K562 (cell line): Measurements from ENCODE around the gene AKAP6. TPM values are rescaled to one million over a fixed set of nuclear protein-coding genes. Genes with fewer than 3 reads are reported as not detected.

Experiments used
- ATF4 ChIP-seq: fragments of 450-650 bp; formaldehyde crosslinking; IDR thresholded peaks from 2 replicates; pipeline ENCODE4 v1.4.0; 2022; ENCODE audit warnings: mild to moderate bottlenecking, moderate library complexity
- ATF6 ChIP-seq: sonication (generic); formaldehyde crosslinking; IDR thresholded peaks from 2 replicates; pipeline ENCODE4 v1.4.0; 2020; ENCODE audit warnings: mild to moderate bottlenecking, missing genetic modification reagents
- ELF1 ChIP-seq: fragments of 200-800 bp; sonication (Bioruptor generic); IDR thresholded peaks from 2 replicates; pipeline ENCODE4 v1.6.1; 2016; ENCODE audit warnings: missing genetic modification characterization, missing compliant biosample characterization
- MCM3 ChIP-seq: fragments of 450-650 bp; IDR thresholded peaks from 2 replicates; pipeline ENCODE4 v1.6.1; 2016
- NCOA2 ChIP-seq, 2 experiments: fragments of 450-650 bp; IDR thresholded peaks; 2 replicates each; pipeline ENCODE4 v1.6.1; 2018; ENCODE audit warnings: mild to moderate bottlenecking in 2 of 2, moderate library complexity in 1 of 2; ENCODE audit not compliant: partially characterized antibody in 2 of 2
- NR4A1 ChIP-seq, 2 experiments: fragments of 250-450 bp in 1 of 2; fragments of 450-650 bp in 1 of 2; sonication (Bioruptor Pico) in 1 of 2; IDR thresholded peaks; 2 replicates each; pipeline versions ENCODE4 v1.4.0 to v1.6.1; 2016 to 2020; ENCODE audit warnings: mild to moderate bottlenecking in 2 of 2, missing compliant biosample characterization in 1 of 2, missing genetic modification characterization in 1 of 2, moderate library complexity in 1 of 2
- SNAPC5 ChIP-seq: fragments of 250-450 bp; sonication (Bioruptor Pico); IDR thresholded peaks from 2 replicates; pipeline ENCODE4 v1.8.0; 2021; ENCODE audit warnings: moderate library complexity, mild to moderate bottlenecking, inconsistent platforms
- STAG1 ChIP-seq: sonication (generic); formaldehyde crosslinking; IDR thresholded peaks from 2 replicates; pipeline ENCODE4 v1.5.0; 2020; ENCODE audit warnings: missing genetic modification reagents, borderline replicate concordance
- TRIM25 ChIP-seq: fragments of 450-650 bp; IDR thresholded peaks from 2 replicates; pipeline ENCODE4 v1.7.0; 2016; ENCODE audit warnings: borderline replicate concordance
- ZC3H4 ChIP-seq: sonication (generic); formaldehyde crosslinking; IDR thresholded peaks from 2 replicates; pipeline ENCODE4 v1.9.0; 2021; ENCODE audit warnings: missing genetic modification reagents, borderline replicate concordance
- ZFP36 ChIP-seq: fragments of 150-350 bp; IDR thresholded peaks from 2 replicates; pipeline ENCODE4 v1.6.1; 2018; ENCODE audit warnings: low read length, low read depth; ENCODE audit not compliant: partially characterized antibody
- ZNF398 ChIP-seq: fragments of 250-450 bp; sonication (Bioruptor Pico); IDR thresholded peaks from 2 replicates; pipeline ENCODE4 v1.8.0; 2021; ENCODE audit warnings: moderate library complexity, mild to moderate bottlenecking, inconsistent platforms
- ZNF780A ChIP-seq: fragments of 250-450 bp; sonication (Bioruptor Pico); IDR thresholded peaks from 2 replicates; pipeline ENCODE4 v1.5.0; 2021; ENCODE audit warnings: mild to moderate bottlenecking
- polyA plus RNA-seq, 8 experiments: library from polyadenylated mRNA; depleted of rRNA in 4 of 8; stranded (reverse) in 5 of 8; unstranded in 3 of 8; fragments of >200 nt; fragmentation: Nextera tagmentation in 2 of 8; fragmentation: Illumina TruSeq in 1 of 8; extraction: Ambion mirVana in 2 of 8; extraction: Trizol in 1 of 8; gene quantifications; 2 replicates each; pipeline versions ENCODE4 v1.2.1 to v1.2.3, GENCODE V29; 2011 to 2014; ENCODE audit warnings: inconsistent platforms in 1 of 8, missing spikeins in 1 of 8
- total RNA-seq, 7 experiments: library from RNA; depleted of rRNA in 6 of 7; stranded (reverse); fragments of >200 nt in 6 of 7; fragmentation: Illumina TruSeq in 2 of 7; extraction: Trizol in 2 of 7; gene quantifications; 2 replicates each; pipeline versions ENCODE4 v1.2.1 to v1.2.3, GENCODE V29; 2011 to 2021; ENCODE audit warnings: low replicate concordance in 1 of 7

The AKAP6 gene
- total and polyA plus RNA-seq, 9 of the 15 experiments (the other 6 are each of a cell fraction or from before 2014, with no cell fraction given): 0.03 to 1.7 (median 0.48) TPM

- TF ChIP-seq NR4A1 (CRISPR knock-in tag; IDR thresholded peaks at IDR 0.05) (no peak), NR4A1 (tag; IDR thresholded peaks at IDR 0.05) (no peak), ATF4 (CRISPR knock-in tag) (no peak), TRIM25 (no peak), ZFP36 (no peak), ATF6 (no peak), ZNF398 (CRISPR knock-in tag) (no peak), ZNF780A (CRISPR knock-in tag) (no peak), ELF1 (tag) (no peak), SNAPC5 (CRISPR knock-in tag) (no peak), MCM3 (no peak), NCOA2 (IDR thresholded peaks at IDR 0.05; ENCODE audit: partially characterized antibody in 2 of 2) (no peak), STAG1 (no peak), ZC3H4 (CRISPR knock-in tag) (no peak)
Measured at GRCh38 chr14:32701475-32701874, 372.4 kb downstream of the AKAP6 start (continued).
